Keratinocyte (primary cell): Measurements from ENCODE around the gene TMEM97.

Experiments
- CTCF ChIP-seq, 3 experiments: IDR thresholded peaks in 1 of 3; conservative IDR thresholded peaks in 1 of 3; optimal IDR thresholded peaks in 1 of 3; 2 replicates in 2 of 3; 3 replicates in 1 of 3; pipeline versions ENCODE3 to v1.5.1; 2011; ENCODE audit warnings: low read length in 3 of 3, mild to moderate bottlenecking in 3 of 3, moderate library complexity in 2 of 3, control low read depth in 1 of 3, inconsistent platforms in 1 of 3; ENCODE audit not compliant: insufficient read depth in 2 of 3; ENCODE audit errors: extremely low read depth in 1 of 3
- EZH2 ChIP-seq: IDR thresholded peaks from one replicate; pipeline ENCODE4 v1.6.1; 2012; ENCODE audit warnings: inconsistent platforms, mild to moderate bottlenecking, low read length, moderate library complexity

- TF ChIP-seq EZH2 (no peak), CTCF (optimal IDR thresholded peaks at IDR 0.05 in 1 of 3, IDR thresholded peaks at IDR 0.05 in 1 of 3, conservative IDR thresholded peaks at IDR 0.05 in 1 of 3; ENCODE audit: extremely low read depth in 1 of 3, insufficient read depth in 2 of 3, low read length in 3 of 3) (no peak)
These were observed 13.0 kb downstream of the TMEM97 start for GRCh38 chr17:28331891-28332420.
